NCI-H748 (cell line): ENCODE measurements around the gene OR4Q3.
"Not testable (repeated sequence)": the region's sequence is repeated elsewhere in the genome, so short reads cannot be mapped to it uniquely, and the experiment has no call there.

ENCODE experiments used
- DNase-seq: peaks from one replicate; lab custom pipeline; 2025; ENCODE audit not compliant: unreplicated experiment; lab: John Stamatoyannopoulos, UW

Gene OR4Q3

DNA sequence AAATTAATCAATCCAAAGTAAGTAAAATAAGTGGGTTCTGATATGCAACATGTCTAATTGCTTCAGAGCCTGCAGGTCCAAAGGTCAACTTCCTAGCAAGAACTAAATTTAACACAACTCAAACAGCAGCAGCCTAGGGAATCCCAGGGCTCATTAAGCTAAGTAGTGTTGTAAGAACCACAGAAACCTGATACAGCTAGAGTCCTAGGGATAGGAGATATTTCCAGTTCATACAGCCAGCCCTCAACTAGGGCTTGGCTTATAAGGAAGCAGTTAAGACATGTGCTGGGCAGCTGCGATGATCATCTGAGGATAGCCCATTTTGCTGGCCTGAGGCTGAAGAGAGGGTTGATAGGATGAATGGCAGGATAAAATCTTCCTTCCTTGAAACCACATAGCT, at the start of gene OR4Q3:
Gene OR4Q3 (plus strand): TSS at position 316 of the 400 bp plus-strand sequence.
- DNase-seq: no peak

DNA sequence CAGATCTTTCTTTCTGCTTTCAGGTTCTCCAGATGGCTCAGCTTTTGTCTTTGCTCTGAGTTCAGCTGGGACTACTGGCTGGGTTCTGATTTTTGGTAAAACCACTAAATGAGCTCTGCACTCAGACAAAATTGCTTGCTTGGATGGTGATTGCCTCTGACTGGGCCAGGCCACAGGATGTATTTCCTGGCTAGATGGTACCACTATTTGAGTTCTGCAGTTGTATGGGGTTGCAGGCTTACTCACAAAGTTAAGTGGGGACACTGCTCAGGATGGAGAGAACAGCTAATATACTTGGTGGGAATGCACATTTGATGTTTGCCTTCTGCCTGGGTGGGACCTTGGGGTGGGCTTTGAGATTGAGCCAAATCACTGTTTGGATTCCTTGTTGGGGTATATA, 14.0 kb upstream of the OR4Q3 start:
- no peak for DNase-seq

DNA sequence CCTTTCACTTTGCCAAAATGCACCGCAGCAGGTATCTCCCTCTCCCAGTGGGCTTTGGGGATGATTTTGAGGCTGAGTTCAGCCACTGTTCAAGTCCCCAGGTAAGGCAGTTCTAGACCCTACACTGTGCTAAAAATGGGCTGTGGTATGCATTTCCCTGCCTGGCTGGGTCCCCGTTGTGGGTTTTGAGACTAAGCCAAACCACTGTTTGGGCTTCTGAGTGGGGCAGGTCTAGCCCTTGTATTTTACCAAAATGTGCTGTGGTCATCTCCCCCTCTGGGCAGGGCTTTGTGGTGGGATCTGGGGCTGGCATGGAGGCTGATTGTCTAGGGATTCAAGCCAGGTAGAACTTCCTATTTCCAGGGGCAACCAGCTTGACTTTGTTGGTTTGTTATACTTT, 13.6 kb upstream of the OR4Q3 start:
- no peak for DNase-seq

DNA sequence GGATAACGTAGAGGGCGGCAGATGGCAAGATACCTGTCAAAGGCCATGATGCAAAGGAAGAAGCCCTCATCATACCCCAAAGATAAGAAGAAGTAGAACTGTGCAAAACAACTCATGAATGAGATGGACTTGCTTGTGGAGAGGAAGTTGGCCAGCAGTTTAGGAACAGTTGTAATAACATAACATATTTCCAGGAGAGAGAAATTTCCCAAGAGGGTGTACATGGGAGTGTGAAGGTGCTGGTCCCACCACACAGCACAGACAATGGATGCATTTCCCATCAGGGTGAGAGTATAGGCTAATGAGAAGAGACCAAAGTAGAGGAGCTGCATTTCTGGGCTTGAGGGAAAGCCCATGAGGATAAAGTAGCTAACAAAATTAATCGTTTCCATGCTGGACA, 9.5 kb upstream of the OR4Q3 start:
- DNase-seq: not testable (repeated sequence)

DNA sequence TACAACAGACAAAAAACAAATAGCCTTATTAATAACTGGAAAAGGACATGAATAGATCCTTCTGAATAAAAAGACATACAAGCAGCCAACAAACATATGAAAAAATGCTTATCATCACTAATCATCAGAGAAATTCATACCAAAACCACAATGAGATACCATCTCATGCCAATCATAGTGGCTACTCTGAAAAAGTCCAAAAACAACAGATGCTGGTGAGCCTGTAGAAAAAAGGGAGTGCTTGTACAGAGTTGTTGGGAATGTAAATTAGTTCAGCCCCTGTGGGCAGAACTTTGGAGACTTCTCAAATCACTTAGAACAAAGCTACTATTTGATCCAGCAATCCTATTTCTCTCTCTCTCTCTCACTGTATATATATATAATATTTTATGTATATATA, 8.9 kb downstream of the OR4Q3 start:
- not testable (repeated sequence) for DNase-seq

DNA sequence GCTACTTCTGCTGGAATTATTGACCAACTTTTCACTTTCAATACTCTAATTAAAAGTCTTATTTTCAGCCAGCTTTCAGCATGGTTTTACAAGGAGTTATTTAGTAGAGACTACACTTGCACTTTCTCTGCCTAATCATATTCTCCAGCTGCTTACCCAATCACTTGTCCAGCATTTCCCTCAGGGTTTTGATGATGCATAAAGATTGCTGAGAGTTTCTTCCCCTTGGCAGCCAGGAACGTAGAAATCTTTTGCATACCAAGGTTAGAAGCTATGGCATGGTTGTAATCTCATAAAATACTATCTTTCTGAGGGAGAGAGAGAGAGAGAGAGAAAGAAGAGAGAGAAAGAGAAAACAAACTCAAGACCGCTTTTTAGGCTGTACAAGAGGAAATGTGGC, 10.8 kb downstream of the OR4Q3 start:
- no peak for DNase-seq

DNA sequence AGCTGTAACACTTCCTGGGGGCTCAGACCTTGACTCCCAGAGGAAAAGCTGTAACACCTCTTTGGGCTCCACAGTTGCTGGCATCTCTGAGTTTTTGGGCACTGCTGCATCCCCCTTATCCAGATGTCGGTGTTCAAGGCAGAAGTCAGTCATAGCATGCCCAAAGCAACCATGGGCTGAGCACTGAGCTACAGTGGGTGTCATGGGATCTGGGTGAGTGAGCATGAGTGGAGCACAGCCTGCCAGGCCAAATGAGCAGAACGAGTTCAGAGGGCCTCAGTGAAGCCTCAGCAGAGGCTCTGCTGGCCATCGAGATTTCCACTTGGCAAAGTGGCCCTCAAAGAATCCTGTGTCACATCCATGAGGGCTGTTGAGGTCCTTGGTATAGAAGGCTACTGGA, 28.1 kb downstream of the OR4Q3 start:
- not testable (repeated sequence) for DNase-seq

DNA sequence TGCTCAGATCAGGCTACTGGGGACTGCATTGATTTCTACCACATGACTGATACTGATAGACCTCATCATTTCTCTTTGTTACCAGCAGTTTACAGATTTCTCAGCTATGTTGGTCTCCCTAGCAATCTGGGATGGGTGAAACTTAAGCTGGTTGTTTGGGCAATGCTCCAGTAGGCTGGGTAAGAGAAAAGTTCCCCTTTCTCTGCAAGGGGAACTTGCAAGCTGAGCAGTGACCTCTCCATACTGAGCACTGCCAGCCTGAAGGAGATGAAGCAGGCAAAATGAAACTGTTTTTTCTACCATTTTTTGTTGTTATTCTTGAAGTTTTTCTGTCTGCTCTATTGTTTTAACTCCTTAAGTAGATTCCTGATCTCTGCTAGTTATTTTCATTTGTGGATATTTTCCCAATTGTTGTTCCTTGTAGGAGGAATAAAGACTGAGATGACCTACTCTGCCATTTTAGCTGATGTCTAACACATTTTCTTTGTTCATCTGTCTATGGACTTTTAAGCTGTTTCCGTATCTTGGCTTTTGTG, 28.6 kb downstream of the OR4Q3 start:
- DNase-seq: no peak

DNA sequence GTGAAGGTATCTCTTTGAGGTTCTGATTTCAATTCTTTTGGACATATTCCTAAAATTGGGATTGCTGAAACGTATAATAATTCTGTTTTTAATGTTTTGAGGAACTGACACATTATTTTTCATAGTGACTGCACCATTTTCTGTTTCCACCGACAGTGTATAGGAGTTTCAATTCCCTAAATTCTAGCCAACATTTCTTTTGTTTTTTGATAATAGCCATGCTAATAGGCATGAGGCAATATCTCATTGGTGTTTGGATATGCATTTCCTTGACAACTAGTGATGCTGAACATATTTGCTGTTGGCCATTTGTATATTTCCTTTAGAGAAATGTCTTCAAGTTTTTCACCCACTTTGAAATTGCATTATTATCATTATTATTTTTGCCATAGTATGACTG, 29.1 kb downstream of the OR4Q3 start:
- DNase-seq: not testable (repeated sequence)

DNA sequence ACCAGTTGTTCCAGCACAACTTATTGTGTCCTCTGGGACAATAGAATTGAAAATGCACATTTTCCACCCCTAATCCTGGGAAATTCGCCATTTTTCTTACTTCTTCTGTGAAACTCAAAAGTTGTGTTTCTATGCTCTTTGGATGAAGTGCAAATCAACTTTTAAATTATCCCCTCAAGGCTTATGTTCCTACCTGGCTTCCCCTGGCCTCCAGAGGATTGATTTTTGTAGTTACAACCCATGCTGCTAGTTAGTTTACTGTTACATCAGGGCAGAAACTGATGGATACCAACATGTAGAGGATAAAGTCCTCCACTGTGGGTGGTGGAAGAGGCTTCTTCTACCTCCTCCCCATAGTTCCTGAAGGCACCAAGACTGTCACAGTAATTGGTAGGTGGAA, 29.8 kb downstream of the OR4Q3 start, which contains the start of gene OR4M1:
Gene OR4M1 (plus strand): TSS at position 301 of the 400 bp plus-strand sequence. CDS start 6,819 bp downstream, outside the sequence.
- not testable (repeated sequence) for DNase-seq

DNA sequence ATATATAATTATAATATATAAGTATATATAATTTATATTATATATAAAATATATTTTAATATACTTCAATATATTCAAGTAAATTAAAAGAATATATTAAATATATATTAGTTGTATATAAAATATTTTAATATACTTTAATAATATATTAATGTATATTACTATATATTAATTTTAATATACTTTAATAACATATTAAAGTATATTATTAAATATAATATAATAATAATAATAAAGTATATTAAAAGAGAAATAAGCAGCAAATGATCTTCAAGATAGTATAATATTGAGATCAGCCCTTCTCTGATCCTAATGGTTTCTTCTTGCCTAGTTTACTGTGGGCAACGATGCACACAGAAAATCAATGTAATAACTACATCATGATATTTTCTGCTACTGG, 32.2 kb downstream of the OR4Q3 start:
- DNase-seq: no peak

DNA sequence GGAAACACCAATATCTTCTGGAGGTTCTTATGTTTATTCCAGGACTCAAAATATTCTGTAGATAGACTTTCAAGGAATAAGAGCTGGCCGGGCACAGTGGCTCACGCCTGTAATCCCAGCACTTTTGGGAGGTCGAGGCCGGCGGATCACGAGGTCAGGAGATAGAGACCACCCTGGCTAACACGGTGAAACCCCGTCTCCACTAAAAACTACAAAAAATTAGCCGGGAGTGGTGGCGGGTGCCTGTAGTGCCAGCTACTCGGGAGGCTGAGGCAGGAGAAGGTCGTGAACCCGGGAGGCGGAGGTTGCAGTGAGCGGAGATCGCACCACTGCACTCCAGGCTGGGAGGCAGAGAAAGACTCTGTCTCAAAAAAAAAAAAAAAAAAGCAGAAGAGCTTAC, 42.5 kb downstream of the OR4Q3 start:
- not testable (repeated sequence) for DNase-seq

DNA sequence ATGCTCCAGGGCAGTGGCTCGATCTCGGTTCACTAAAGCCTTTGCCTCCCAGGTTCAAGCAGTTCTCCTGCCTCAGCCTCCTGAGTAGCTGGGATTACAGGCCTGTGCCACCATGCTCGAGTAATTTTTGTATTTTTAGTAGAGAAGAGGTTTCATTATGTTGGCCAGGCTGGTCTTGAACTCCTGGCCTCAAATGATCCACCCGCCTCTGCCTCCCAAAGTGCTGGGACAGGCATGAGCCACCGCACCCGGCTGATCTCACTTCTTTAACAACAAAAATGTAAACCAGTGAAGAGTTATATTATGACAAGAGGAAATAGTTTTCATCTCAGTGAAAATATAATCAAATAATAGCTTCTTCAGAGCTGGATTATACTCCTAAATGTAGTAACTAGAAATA, 43.9 kb downstream of the OR4Q3 start:
- DNase-seq: not testable (repeated sequence)

DNA sequence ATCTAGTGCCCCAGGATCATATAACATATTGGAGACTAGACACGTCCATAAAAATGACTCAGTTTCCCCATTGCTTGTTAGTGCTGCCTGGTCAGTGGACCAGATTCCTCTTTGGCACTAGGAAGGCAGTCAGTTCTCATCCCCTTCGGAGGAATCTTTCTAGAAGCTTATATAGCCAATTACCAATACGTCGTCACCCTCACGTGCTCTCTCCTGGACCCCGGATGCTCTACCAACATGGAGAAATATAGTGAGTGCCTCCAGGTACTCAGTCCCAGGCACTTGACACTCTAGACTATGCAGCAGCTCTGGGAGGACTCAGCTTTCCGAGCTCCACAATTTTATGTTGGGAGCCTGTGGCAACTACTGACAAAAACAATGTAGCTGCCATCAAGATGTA, 44.8 kb downstream of the OR4Q3 start:
- not testable (repeated sequence) for DNase-seq

DNA sequence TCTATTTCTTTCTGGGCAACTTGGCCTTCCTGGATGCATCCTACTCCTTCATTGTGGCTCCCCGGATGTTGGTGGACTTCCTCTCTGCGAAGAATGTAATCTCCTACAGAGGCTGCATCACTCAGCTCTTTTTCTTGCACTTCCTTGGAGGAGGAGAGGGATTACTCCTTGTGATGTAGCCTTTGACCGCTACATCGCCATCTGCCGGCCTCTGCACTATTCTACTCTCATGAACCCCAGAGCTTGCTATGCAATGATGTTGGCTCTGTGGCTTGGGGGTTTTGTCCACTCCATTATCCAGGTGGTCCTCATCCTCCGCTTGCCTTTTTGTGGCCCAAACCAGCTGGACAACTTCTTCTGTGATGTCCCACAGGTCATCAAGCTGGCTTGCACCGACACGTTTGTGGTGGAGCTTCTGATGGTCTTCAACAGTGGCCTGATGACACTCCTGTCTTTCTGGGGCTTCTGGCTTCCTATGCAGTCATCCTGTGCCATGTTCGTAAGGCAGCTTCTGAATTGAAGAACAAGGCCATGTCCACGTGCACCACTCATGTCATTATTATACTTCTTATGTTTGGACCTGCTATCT, 53.2 kb downstream of the OR4Q3 start:
- not testable (repeated sequence) for DNase-seq
